HepG2 (cell line): ENCODE results near the gene BICDL1. TPM values are rescaled to one million over a fixed set of nuclear protein-coding genes. Genes with fewer than 3 reads are reported as not detected.

Source experiments
- ATAC-seq: fragments of 200-7000 bp; cut with Tn5 transposase; 3 replicates; pipeline ENCODE4 v1.9.1; 2020; ENCODE audit warnings: mild to moderate bottlenecking, moderate library complexity
- BruUV-seq: library from RNA; stranded (reverse); fragments of 400-500 nt; replicated peaks from 2 replicates; lab custom pipeline; 2021; lab: Mats Ljungman, UMichigan
- CTCF ChIA-PET: fragments of 300-600 bp; formaldehyde crosslinking; extraction: SDS; loops from one replicate; lab custom pipeline; 2021; ENCODE audit warnings: low total read pairs, inconsistent platforms, low intra/inter-chr PET ratio; lab: Yijun Ruan, JAX
- POLR2A ChIA-PET: fragments of 350-600 bp; sonication (Branson Sonifier 250); formaldehyde crosslinking; loops from one replicate; lab custom pipeline; 2020; ENCODE audit warnings: antibody characterized with exemption, inconsistent platforms; lab: Yijun Ruan, JAX
- DNase-seq: peaks from one replicate; pipeline ENCODE4 v3.0.0-alpha.2; 2015; ENCODE audit warnings: low spot score
- FAIRE-seq: peaks from 3 replicates; lab custom pipeline; 2011; peaks lifted over from hg19 to GRCh38; lab: Jason Lieb, UNC
- H2AFZ ChIP-seq: one replicate; pipeline ENCODE4 v1.6.1; 2011; ENCODE audit warnings: low read length, inconsistent platforms
- H3K27ac ChIP-seq: fragments of 300-600 bp; 3 replicates; pipeline ENCODE4 v1.8.0; 2011; ENCODE audit warnings: mixed run types, mild to moderate bottlenecking, mixed read lengths, low read length, inconsistent platforms; ENCODE audit not compliant: insufficient read depth; ENCODE audit errors: extremely low read length
- H3K27me3 ChIP-seq, 2 experiments: fragments of 200-600 bp in 1 of 2; 2 replicates in 1 of 2; 3 replicates in 1 of 2; pipeline versions ENCODE4 v1.6.0 to v1.8.0; 2011; ENCODE audit warnings: low read length in 2 of 2, mild to moderate bottlenecking in 2 of 2, moderate library complexity in 2 of 2, inconsistent platforms in 1 of 2; ENCODE audit not compliant: insufficient read depth in 2 of 2, control insufficient read depth in 1 of 2
- H3K36me3 ChIP-seq, 2 experiments: fragments of 200-600 bp in 1 of 2; replicated peaks in 1 of 2; 2 replicates in 1 of 2; 3 replicates in 1 of 2; pipeline versions ENCODE4 v1.5.1 to v1.8.0; 2011; ENCODE audit warnings: low read length in 2 of 2, inconsistent platforms in 1 of 2; ENCODE audit not compliant: insufficient read depth in 2 of 2, control insufficient read depth in 1 of 2
- H3K4me1 ChIP-seq: 2 replicates; pipeline ENCODE4 v1.5.1; 2012; ENCODE audit warnings: low read length, inconsistent platforms; ENCODE audit not compliant: insufficient read depth
- H3K4me2 ChIP-seq: 2 replicates; pipeline ENCODE4 v1.6.0; 2011; ENCODE audit warnings: low read depth, low read length, inconsistent platforms
- H3K4me3 ChIP-seq, 3 experiments: fragments of 200-600 bp in 1 of 3; sonication (generic), shearing (Covaris generic) in 1 of 3; replicated peaks in 1 of 3; 2 replicates each; pipeline ENCODE4 v1.5.1; 2011 to 2016; ENCODE audit warnings: low read length in 3 of 3, inconsistent platforms in 2 of 3, low read depth in 2 of 3, mild to moderate bottlenecking in 2 of 3, control low read depth in 1 of 3, mixed read lengths in 1 of 3; ENCODE audit not compliant: insufficient read depth in 1 of 3
- H3K79me2 ChIP-seq: one replicate; pipeline ENCODE4 v1.6.1; 2011; ENCODE audit warnings: low read length, inconsistent platforms; ENCODE audit not compliant: insufficient read depth
- H3K9ac ChIP-seq: 2 replicates; pipeline ENCODE4 v1.6.0; 2011; ENCODE audit warnings: mild to moderate bottlenecking, low read depth, low read length, inconsistent platforms; ENCODE audit not compliant: insufficient read depth
- H3K9me3 ChIP-seq: 2 replicates; pipeline ENCODE4 v1.5.1; 2012; ENCODE audit warnings: mild to moderate bottlenecking, low read length
- H4K20me1 ChIP-seq: 2 replicates; pipeline ENCODE4 v1.6.0; 2011; ENCODE audit warnings: inconsistent platforms, mild to moderate bottlenecking, low read length, moderate library complexity; ENCODE audit not compliant: insufficient read depth
- BRF2 ChIP-seq: sonication (generic); formaldehyde crosslinking; IDR thresholded peaks from 2 replicates; pipeline ENCODE4 v1.8.1; 2022; ENCODE audit warnings: mild to moderate bottlenecking, missing genetic modification reagents
- CTCF ChIP-seq: sonication (generic); formaldehyde crosslinking; IDR thresholded peaks from 2 replicates; pipeline ENCODE4 v1.5.0; 2020; ENCODE audit warnings: mild to moderate bottlenecking, missing genetic modification reagents, moderate library complexity
- RBAK ChIP-seq: sonication (generic); formaldehyde crosslinking; IDR thresholded peaks from 2 replicates; pipeline ENCODE4 v1.5.1; 2020; ENCODE audit warnings: mild to moderate bottlenecking, missing genetic modification reagents
- SAP130 ChIP-seq: IDR thresholded peaks from 2 replicates; pipeline ENCODE4 v1.6.1; 2016; ENCODE audit warnings: low read depth
- SP4 ChIP-seq: sonication (generic); formaldehyde crosslinking; IDR thresholded peaks from 2 replicates; pipeline ENCODE4 v1.8.1; 2023; ENCODE audit warnings: mild to moderate bottlenecking, missing genetic modification reagents
- STAG1 ChIP-seq: sonication (generic); formaldehyde crosslinking; IDR thresholded peaks from 2 replicates; pipeline ENCODE4 v1.4.0; 2020; ENCODE audit warnings: missing genetic modification reagents
- TOE1 ChIP-seq: sonication (generic); formaldehyde crosslinking; IDR thresholded peaks from 2 replicates; pipeline ENCODE4 v1.4.0; 2020; ENCODE audit warnings: mild to moderate bottlenecking, missing genetic modification reagents
- WIZ ChIP-seq: sonication (generic); formaldehyde crosslinking; IDR thresholded peaks from 2 replicates; pipeline ENCODE4 v1.5.1; 2020; ENCODE audit warnings: mild to moderate bottlenecking, missing genetic modification reagents
- ZFP1 ChIP-seq: IDR thresholded peaks from 2 replicates; pipeline ENCODE4 v1.6.1; 2016
- ZNF143 ChIP-seq: sonication (generic); formaldehyde crosslinking; IDR thresholded peaks from 2 replicates; pipeline ENCODE4 v1.4.0; 2020; ENCODE audit warnings: missing genetic modification reagents
- ZNF292 ChIP-seq: sonication (generic); formaldehyde crosslinking; IDR thresholded peaks from 2 replicates; pipeline ENCODE4 v1.8.1; 2022; ENCODE audit warnings: mild to moderate bottlenecking, low read depth, missing genetic modification reagents, borderline replicate concordance
- ZNF567 ChIP-seq: sonication (generic); formaldehyde crosslinking; IDR thresholded peaks from 2 replicates; pipeline ENCODE4 v1.8.1; 2023; ENCODE audit warnings: mild to moderate bottlenecking, missing genetic modification reagents, borderline replicate concordance
- ZNF597 ChIP-seq: sonication (generic); formaldehyde crosslinking; IDR thresholded peaks from 2 replicates; pipeline ENCODE4 v1.5.0; 2020; ENCODE audit warnings: missing genetic modification reagents
- ZNF709 ChIP-seq: sonication (generic); formaldehyde crosslinking; IDR thresholded peaks from 2 replicates; pipeline ENCODE4 v1.5.0; 2020; ENCODE audit warnings: mild to moderate bottlenecking, missing genetic modification reagents
- ZNF746 ChIP-seq: sonication (generic); formaldehyde crosslinking; IDR thresholded peaks from 2 replicates; pipeline ENCODE4 v1.8.0; 2022; ENCODE audit warnings: mild to moderate bottlenecking, missing genetic modification reagents
- WGBS: methylation state at CpG from one replicate; pipeline ENCODE4 v1.1.6; 2017; ENCODE audit warnings: low lambda C conversion rate; 5-methylcytosine and 5-hydroxymethylcytosine counted together
- in situ Hi-C: cut with HindIII; loops from 2 replicates; pipeline ENCODE4 v1.10.0; 2017; ENCODE audit warnings: low pct_unique_long_range_greater_than_20kb; ENCODE audit not compliant: extremely low pct_ligation_motif_present
- intact Hi-C: fragments of 100-400 bp; cut with micrococcal nuclease; formaldehyde crosslinking; loops from one replicate; pipeline ENCODE4 v1.10.0; 2022; ENCODE audit not compliant: unreplicated experiment
- polyA plus RNA-seq, 8 experiments: library from polyadenylated mRNA; depleted of rRNA in 3 of 8; stranded (reverse) in 7 of 8; unstranded in 1 of 8; fragments of >200 nt; fragmentation: Illumina TruSeq in 4 of 8; extraction: Trizol in 4 of 8; gene quantifications; 2 replicates each; pipeline versions ENCODE4 v1.2.1 to v1.2.3, GENCODE V29; 2011 to 2016; ENCODE audit warnings: low read depth in 4 of 8, missing spikeins in 1 of 8, mixed read lengths in 1 of 8; ENCODE audit not compliant: insufficient read depth in 1 of 8
- total RNA-seq, 5 experiments: library from RNA; depleted of rRNA; stranded (reverse); fragments of >200 nt; fragmentation: Illumina TruSeq; extraction: Trizol; gene quantifications; 2 replicates each; pipeline ENCODE4 v1.2.3, GENCODE V29; 2016; ENCODE audit warnings: low read depth in 1 of 5

BICDL1 gene
- total and polyA plus RNA-seq, 2 of the 13 experiments (the other 11 are each of a cell fraction or from before 2014, with no cell fraction given): 3.6 to 9.7 TPM

- no peaks in the 10 kb centered on the region for H4K20me1 ChIP-seq
- FAIRE-seq (no peak), DNase-seq (peak; percentile 17), ATAC-seq (no peak)
- TF ChIP-seq RBAK (CRISPR knock-in tag) (no peak), ZNF567 (CRISPR knock-in tag) (no peak), TOE1 (CRISPR knock-in tag) (no peak), CTCF (CRISPR knock-in tag) (0 out of 2 replicates have a peak, but pooled peaks have one; percentile 14), BRF2 (CRISPR knock-in tag) (no peak), ZNF143 (CRISPR knock-in tag) (no peak), SP4 (no peak), SAP130 (no peak), ZNF709 (CRISPR knock-in tag) (no peak), ZNF292 (CRISPR knock-in tag) (no peak), WIZ (no peak), ZNF597 (CRISPR knock-in tag) (no peak), ZFP1 (CRISPR knock-in tag) (no peak), STAG1 (CRISPR knock-in tag) (peak; percentile 38), ZNF746 (no peak)
- in situ Hi-C loops (no loop called here), intact Hi-C loops (no loop called here)
- peaks cover 28% of the 10 kb centered on the region for H3K9me3 ChIP-seq
- ChIA-PET CTCF (no interaction called here), POLR2A (no interaction called here)
- H3K9ac ChIP-seq: no peak overlapping the region
- H2AFZ ChIP-seq: no peak overlapping the region
- no peak overlapping the region for H3K4me3 ChIP-seq
- H3K4me1 ChIP-seq: no peaks in the 10 kb centered on the region
- no TSS peak for BruUV-seq
- no peaks in the 10 kb centered on the region for H3K79me2 ChIP-seq
- H3K4me2 ChIP-seq: no peak overlapping the region
- 28% methylated on average over 3 of the region's 3 CpGs for WGBS
- no peaks in the 10 kb centered on the region; a peak in 1 of 5 replicates for H3K27me3 ChIP-seq
- no peak overlapping the region for H3K27ac ChIP-seq
- no peaks in the 10 kb centered on the region for H3K36me3 ChIP-seq
Observed at GRCh38 chr12:119956047-119956446, 33.0 kb upstream of the BICDL1 start.
